ENCODE data around the gene ADAMTSL3. TPM values are rescaled to one million over a fixed set of nuclear protein-coding genes. Genes with fewer than 3 reads are reported as not detected.

The ADAMTSL3 gene
- total and polyA plus RNA-seq, 2 experiments from 2014 or later, result 0.61 to 0.87 TPM

- Histone ChIP-seq H3F3A (replicated peaks; ENCODE audit: low read depth) (no peaks in the 10 kb centered on the region), H3K27me3 (ENCODE audit: insufficient read depth) (no peaks in the 10 kb centered on the region), H3K4me3 (no peak overlapping the region), H4K20me1 (replicated peaks; ENCODE audit: insufficient read depth) (no peaks in the 10 kb centered on the region), H3K9me2 (ENCODE audit: insufficient read depth) (no peaks in the 10 kb centered on the region), H3K36me3 (ENCODE audit: insufficient read depth) (0 out of 2 replicates have a peak, but pooled peaks cover 6% of the 10 kb centered on the region), H3K4me1 (ENCODE audit: insufficient read depth) (no peaks in the 10 kb centered on the region), H3K79me2 (replicated peaks; ENCODE audit: insufficient read depth) (no peaks in the 10 kb centered on the region), H3K27ac (ENCODE audit: low read depth) (no peak overlapping the region), H3K4me2 (no peak overlapping the region), H2AFZ (no peak overlapping the region)
- DNase-seq (ENCODE audit: low spot score), result no peak
- TF ChIP-seq STAT1 (IDR thresholded peaks at IDR 0.05; ENCODE audit: unreplicated experiment) (no peak), EZH2phosphoT487 (IDR thresholded peaks at IDR 0.05; ENCODE audit: unreplicated experiment) (no peak), POLR2AphosphoS5 (IDR thresholded peaks at IDR 0.05; ENCODE audit: low read depth) (no peak), CREB1 (CRISPR knock-in tag; IDR thresholded peaks at IDR 0.05; ENCODE audit: low read depth) (no peak), ZNF462 (CRISPR knock-in tag; IDR thresholded peaks at IDR 0.05) (no peak), CTCF (conservative IDR thresholded peaks at IDR 0.05; ENCODE audit: low read depth in 2 of 2) (no peak), JUNB (IDR thresholded peaks at IDR 0.05; ENCODE audit: unreplicated experiment) (no peak), EZH2 (IDR thresholded peaks at IDR 0.05; ENCODE audit: low read depth, unreplicated experiment) (no peak), NANOG (IDR thresholded peaks at IDR 0.05; ENCODE audit: borderline replicate concordance) (no peak), ZNF331 (CRISPR knock-in tag; IDR thresholded peaks at IDR 0.05; ENCODE audit: low read depth) (no peak)
- ATAC-seq, result no peak
- Mint-ChIP-seq H3K9me3 (peaks cover 9% of the 10 kb centered on the region; the same call in 2 of the 3 replicates), H3K27ac (no peak overlapping the region), H3K4me1 (no peaks in the 10 kb centered on the region), H3K4me3 (no peak overlapping the region), H3K27me3 (ENCODE audit: insufficient read depth, low read depth, poor library complexity) (no peaks in the 10 kb centered on the region), H3K36me3 (ENCODE audit: low read depth) (no peaks in the 10 kb centered on the region)
Measured at GRCh38 chr15:83911345-83911744, 257.4 kb downstream of the ADAMTSL3 start.
